ENCODE data around the gene SBK3.
"Not testable (repeated sequence)": the region's sequence is repeated elsewhere in the genome, so short reads cannot be mapped to it uniquely, and the experiment has no call there.

The SBK3 gene

GRCh38 chr19:55542292-55542855 is 3.0 kb downstream of the SBK3 start:
- DNase-seq (ENCODE audit: low read depth in 2 of 2, low spot score in 1 of 2): no peak

DNA sequence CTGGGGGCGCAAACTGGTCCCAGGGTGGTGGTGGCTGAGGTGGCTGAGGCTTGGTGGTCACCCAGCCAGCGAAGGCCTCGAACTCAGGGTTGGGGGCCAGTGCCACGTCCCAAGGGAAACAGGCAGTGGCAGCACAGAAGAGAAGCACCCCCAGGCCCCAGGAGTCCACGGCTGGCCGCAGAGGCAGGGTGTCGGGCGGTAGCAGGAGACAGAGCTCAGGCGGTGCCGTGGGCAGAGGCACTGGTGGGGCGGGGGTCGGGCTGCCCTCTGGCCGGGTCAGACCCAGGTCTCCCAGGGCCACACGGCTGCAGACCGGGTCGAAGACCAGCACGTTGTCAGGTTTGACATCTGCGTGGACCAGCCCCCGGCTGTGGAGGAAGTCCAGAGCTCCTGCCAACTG is 4.3 kb downstream of the SBK3 start:
- no peak for DNase-seq (ENCODE audit: low read depth in 2 of 2, low spot score in 1 of 2)

GRCh38 chr19:55540619-55541018 is 4.7 kb downstream of the SBK3 start:
- DNase-seq (ENCODE audit: low read depth in 2 of 2, low spot score in 1 of 2): no peak

GRCh38 chr19:55539090-55539984 is 6.0 kb downstream of the SBK3 start:
- no peak for DNase-seq (ENCODE audit: low read depth in 2 of 2, low spot score in 1 of 2)

DNA sequence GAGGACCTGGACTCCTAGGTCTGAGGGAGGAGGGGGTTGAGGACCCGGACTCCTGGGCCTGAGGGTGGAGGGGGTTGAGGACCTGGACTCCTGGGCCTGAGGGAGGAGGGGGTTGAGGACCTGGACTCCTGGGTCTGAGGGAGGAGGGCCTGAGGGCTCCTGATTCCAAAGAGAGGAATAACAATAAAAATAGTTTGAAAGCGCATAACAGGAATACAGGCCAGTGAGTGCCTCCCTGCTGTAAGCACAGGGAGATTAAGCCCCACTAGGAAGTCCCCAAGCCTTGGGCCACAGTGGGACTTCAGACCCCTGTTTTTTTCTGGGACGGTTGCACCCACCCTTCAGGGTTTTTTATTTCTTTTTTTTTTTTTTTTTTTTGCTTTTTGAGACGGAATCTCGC is 7.2 kb downstream of the SBK3 start:
- DNase-seq (ENCODE audit: low read depth in 2 of 2, low spot score in 1 of 2): no peak

- DNase-seq (ENCODE audit: low read depth in 2 of 2, low spot score in 1 of 2): no peak
Measured at GRCh38 chr19:55537741-55538111, 7.6 kb downstream of the SBK3 start.

- DNase-seq (ENCODE audit: low read depth in 2 of 2, low spot score in 1 of 2): no peak
Measured at GRCh38 chr19:55536951-55537740, 8.2 kb downstream of the SBK3 start, which contains the start of gene SBK2. Gene SBK2 (minus strand): TSS chr19:55537133. CDS start chr19:55536294, 839 bp downstream.

- DNase-seq (ENCODE audit: low read depth in 2 of 2, low spot score in 1 of 2): no peak
Measured at GRCh38 chr19:55536366-55536765, 9.0 kb downstream of the SBK3 start.

- no peak for DNase-seq (ENCODE audit: low read depth in 2 of 2, low spot score in 1 of 2)
Measured at GRCh38 chr19:55535965-55536350, 9.4 kb downstream of the SBK3 start.

DNA sequence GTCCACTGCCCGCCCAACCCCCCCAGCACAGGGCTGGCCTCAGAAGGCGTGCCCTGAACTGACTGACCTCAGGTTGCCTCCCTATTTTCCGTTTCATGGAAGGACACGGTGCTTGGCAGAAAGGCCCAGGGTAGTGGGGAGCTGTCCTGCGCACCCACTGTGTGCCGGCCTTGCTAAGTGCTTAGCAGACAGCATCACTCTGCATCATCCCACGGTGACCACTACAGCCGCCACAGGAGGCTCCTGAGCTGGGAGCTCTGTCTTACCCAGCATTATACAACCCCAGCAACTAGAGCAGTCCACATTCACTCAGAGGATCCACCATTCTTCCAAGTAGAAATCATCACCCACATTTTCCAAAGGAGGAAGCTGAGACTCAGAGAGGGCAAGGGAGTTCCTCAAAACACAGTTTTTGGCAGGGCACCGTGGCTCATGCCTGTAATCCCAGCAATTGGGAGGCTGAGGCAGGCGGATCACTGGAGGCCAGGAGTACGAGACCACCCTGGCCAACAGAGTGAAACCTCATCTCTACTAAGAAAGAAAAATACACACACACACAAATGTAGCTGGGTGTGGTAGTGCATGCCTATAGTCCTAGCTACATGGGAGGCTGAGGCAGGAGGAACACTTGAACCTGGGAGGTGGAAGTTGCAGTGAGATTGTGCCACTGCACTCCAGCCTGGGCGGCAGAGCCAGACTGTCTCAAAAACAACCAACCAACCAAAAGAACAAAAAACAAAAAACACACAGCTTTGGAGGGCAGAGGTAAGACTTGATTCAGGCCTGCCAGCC is 10.0 kb downstream of the SBK3 start:
- DNase-seq (ENCODE audit: low read depth in 2 of 2, low spot score in 1 of 2): no peak

- DNase-seq (ENCODE audit: low read depth in 2 of 2, low spot score in 1 of 2): not testable (repeated sequence)
Measured at GRCh38 chr19:55534280-55534679, 11.1 kb downstream of the SBK3 start.

DNA sequence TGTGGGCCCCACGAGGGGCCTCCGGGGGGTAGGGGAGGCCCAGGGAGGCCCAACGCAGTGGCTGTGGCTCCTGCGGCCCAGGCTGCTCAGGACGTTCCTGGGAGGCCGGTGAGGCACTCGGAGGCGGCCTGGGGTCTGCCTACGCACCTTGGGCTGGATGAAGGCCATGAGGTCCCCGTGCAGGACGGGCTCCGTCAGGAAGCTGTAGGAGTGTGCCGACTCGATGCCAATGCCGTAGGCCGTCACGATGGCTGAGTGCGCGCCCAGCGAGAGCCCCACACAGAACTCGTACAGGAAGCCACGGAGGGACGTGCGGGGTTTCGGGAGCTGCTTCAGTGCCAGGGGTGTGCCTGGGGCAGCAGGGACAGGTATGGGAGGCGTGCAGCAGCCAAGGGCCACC is 14.3 kb downstream of the SBK3 start:
- DNase-seq (ENCODE audit: low read depth in 2 of 2, low spot score in 1 of 2): no peak

GRCh38 chr19:55529636-55530234 is 15.6 kb downstream of the SBK3 start:
- no peak for DNase-seq (ENCODE audit: low read depth in 2 of 2, low spot score in 1 of 2)

GRCh38 chr19:55528030-55528803 is 17.1 kb downstream of the SBK3 start:
- no peak for DNase-seq (ENCODE audit: low read depth in 2 of 2, low spot score in 1 of 2)

DNA sequence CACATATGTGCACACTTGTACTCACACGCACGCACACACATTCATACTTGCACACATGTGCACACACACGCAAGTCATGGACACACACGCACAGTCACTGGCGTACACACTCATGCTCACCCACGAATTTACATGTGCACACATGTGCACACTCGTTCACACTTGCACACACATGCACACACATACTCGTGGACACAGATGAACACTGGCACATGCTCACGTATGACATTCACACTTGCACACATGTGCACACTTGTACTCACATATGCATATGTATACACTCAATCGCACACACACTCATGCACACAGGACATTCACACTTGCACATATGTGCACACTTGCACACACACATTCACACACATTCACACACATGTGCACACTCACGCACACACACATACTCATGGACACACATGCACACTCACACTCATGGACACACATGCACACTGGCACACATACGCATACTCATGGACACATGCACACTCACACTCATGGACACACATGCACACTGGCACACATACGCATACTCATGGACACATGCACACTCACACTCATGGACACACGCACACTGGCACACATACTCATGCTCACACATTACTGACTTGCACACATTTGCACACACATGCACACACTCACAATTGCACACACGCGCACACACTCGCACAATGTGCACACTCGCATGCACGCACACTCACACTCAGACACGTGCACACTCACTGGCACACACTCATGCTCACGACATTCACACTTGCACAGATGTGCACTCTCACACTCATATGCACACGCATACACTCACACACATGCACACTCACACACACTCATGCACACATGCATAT is 17.9 kb downstream of the SBK3 start:
- DNase-seq (ENCODE audit: low read depth in 2 of 2, low spot score in 1 of 2): no peak

GRCh38 chr19:55526216-55527196 is 18.8 kb downstream of the SBK3 start:
- DNase-seq (ENCODE audit: low read depth in 2 of 2, low spot score in 1 of 2): no peak

- no peak for DNase-seq (ENCODE audit: low read depth in 2 of 2, low spot score in 1 of 2)
Measured at GRCh38 chr19:55525289-55526101, 19.8 kb downstream of the SBK3 start.

Measured in stimulated activated CD8-positive, alpha-beta memory T cell treated with anti-CD3 and anti-CD28 coated beads, Interleukin-4, amount 100 ng/mL, for 4 hours (primary cell).